SK-N-SH treated with all-trans-retinoic acid at 6 μM for 48 hours (cell line): ENCODE results near the gene FCHO1.

Source experiments
- ARNTL ChIP-seq: fragments of 450-650 bp; formaldehyde crosslinking; IDR thresholded peaks from 2 replicates; pipeline ENCODE4 v1.5.0; 2020; ENCODE audit warnings: low read depth, mild to moderate bottlenecking, moderate library complexity, borderline replicate concordance
- CREB5 ChIP-seq: fragments of 250-450 bp; sonication (Bioruptor Pico); IDR thresholded peaks from 2 replicates; pipeline ENCODE4 v1.5.1; 2020; ENCODE audit warnings: low read depth, mild to moderate bottlenecking, moderate library complexity
- CSRNP3 ChIP-seq: fragments of 250-450 bp; sonication (Bioruptor Pico); IDR thresholded peaks from 2 replicates; pipeline ENCODE4 v1.5.1; 2021; ENCODE audit warnings: mild to moderate bottlenecking, moderate library complexity
- ESRRG ChIP-seq: fragments of 250-450 bp; sonication (Bioruptor Pico); IDR thresholded peaks from 2 replicates; pipeline ENCODE4 v1.6.1; 2021; ENCODE audit warnings: mild to moderate bottlenecking
- GLIS3 ChIP-seq: fragments of 250-450 bp; sonication (Bioruptor Pico); IDR thresholded peaks from 2 replicates; pipeline ENCODE4 v1.5.0; 2020; ENCODE audit warnings: mild to moderate bottlenecking, moderate library complexity
- OSR1 ChIP-seq: fragments of 250-450 bp; sonication (Bioruptor Pico); IDR thresholded peaks from 2 replicates; pipeline ENCODE4 v1.8.0; 2022; ENCODE audit warnings: moderate library complexity, mild to moderate bottlenecking, inconsistent platforms
- RARB ChIP-seq: fragments of 250-450 bp; sonication (Bioruptor Pico); IDR thresholded peaks from 2 replicates; pipeline ENCODE4 v1.8.0; 2021; ENCODE audit warnings: mild to moderate bottlenecking, moderate library complexity
- SNAI2 ChIP-seq: fragments of 250-450 bp; sonication (Bioruptor Pico); IDR thresholded peaks from 2 replicates; pipeline ENCODE4 v1.5.0; 2020; ENCODE audit warnings: mild to moderate bottlenecking, moderate library complexity
- TCF4 ChIP-seq: fragments of 250-450 bp; sonication (Bioruptor Pico); IDR thresholded peaks from 2 replicates; pipeline ENCODE4 v1.8.0; 2021; ENCODE audit warnings: mild to moderate bottlenecking, moderate library complexity, borderline replicate concordance
- TOX ChIP-seq: fragments of 250-450 bp; sonication (Bioruptor Pico); IDR thresholded peaks from 2 replicates; pipeline ENCODE4 v1.8.0; 2021; ENCODE audit warnings: mild to moderate bottlenecking, moderate library complexity, borderline replicate concordance
- TSHZ2 ChIP-seq: fragments of 250-450 bp; sonication (Bioruptor Pico); IDR thresholded peaks from 2 replicates; pipeline ENCODE4 v1.5.0; 2020; ENCODE audit warnings: mild to moderate bottlenecking, moderate library complexity
- ZC3H10 ChIP-seq: fragments of 250-450 bp; sonication (Bioruptor Pico); IDR thresholded peaks from 2 replicates; pipeline ENCODE4 v1.5.1; 2021; ENCODE audit warnings: mild to moderate bottlenecking, moderate library complexity
- TF ChIP-seq, protein P1 (sequence below): fragments of 250-450 bp; sonication (Bioruptor Pico); IDR thresholded peaks from 2 replicates; pipeline ENCODE4 v1.8.0; 2020; ENCODE audit warnings: mild to moderate bottlenecking, moderate library complexity, borderline replicate concordance

GRCh38 chr19:17721821-17722220 lies 29.5 kb upstream of the FCHO1 start:
- no peak for TF ChIP-seq CREB5
- TF ChIP-seq, protein P1, sequence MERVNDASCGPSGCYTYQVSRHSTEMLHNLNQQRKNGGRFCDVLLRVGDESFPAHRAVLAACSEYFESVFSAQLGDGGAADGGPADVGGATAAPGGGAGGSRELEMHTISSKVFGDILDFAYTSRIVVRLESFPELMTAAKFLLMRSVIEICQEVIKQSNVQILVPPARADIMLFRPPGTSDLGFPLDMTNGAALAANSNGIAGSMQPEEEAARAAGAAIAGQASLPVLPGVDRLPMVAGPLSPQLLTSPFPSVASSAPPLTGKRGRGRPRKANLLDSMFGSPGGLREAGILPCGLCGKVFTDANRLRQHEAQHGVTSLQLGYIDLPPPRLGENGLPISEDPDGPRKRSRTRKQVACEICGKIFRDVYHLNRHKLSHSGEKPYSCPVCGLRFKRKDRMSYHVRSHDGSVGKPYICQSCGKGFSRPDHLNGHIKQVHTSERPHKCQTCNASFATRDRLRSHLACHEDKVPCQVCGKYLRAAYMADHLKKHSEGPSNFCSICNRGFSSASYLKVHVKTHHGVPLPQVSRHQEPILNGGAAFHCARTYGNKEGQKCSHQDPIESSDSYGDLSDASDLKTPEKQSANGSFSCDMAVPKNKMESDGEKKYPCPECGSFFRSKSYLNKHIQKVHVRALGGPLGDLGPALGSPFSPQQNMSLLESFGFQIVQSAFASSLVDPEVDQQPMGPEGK (CRISPR knock-in tag) = no peak
- no peak for TF ChIP-seq TOX
- TF ChIP-seq CSRNP3 (CRISPR knock-in tag) = no peak
- no peak for TF ChIP-seq RARB (CRISPR knock-in tag)
- TF ChIP-seq GLIS3 (CRISPR knock-in tag) = no peak
- no peak for TF ChIP-seq OSR1 (CRISPR knock-in tag)
- no peak for TF ChIP-seq ZC3H10
- no peak for TF ChIP-seq SNAI2 (CRISPR knock-in tag)
- TF ChIP-seq ESRRG = no peak
- no peak for TF ChIP-seq TSHZ2 (CRISPR knock-in tag)
- no peak for TF ChIP-seq TCF4 (CRISPR knock-in tag)
- no peak for TF ChIP-seq ARNTL (CRISPR knock-in tag)
